ENCODE measurements around the gene DLG4.

Gene DLG4

DNA sequence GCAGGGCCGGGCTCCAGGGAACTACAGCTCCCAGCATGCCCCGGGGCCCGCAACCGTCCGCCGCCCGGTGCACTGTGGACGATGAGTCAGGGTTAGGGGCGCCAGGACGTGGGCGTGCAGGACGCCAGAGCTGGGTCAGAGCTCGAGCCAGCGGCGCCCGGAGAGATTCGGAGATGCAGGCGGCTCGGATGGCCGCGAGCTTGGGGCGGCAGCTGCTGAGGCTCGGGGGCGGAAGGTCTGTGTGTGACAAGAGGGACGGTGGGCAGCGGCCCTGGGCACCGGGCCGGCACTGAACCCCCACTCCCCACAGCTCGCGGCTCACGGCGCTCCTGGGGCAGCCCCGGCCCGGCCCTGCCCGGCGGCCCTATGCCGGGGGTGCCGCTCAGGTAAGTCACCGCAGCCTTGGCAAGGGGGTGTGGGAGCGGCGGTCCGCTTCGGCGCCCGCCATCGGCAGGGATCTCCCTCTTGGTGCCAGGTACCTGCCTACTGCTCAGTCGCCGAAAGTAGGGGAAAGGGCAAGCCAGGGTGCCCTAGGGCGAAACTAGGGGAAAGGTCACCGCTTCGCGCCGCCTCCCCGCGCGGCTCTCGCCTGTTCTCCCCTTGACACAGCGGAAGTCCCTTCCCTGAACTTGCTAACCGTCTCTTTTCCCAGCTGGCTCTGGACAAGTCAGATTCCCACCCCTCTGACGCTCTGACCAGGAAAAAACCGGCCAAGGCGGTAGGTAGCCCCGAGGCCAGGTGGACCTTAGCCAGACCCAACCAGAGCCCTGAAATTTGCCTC is at the start of gene DLG4, which contains the start of gene ACADVL:
DLG4 (minus strand) TSS at position 25 of the 781 bp plus-strand sequence.
ACADVL (plus strand) TSS at position 127 of the 781 bp plus-strand sequence; CDS start at position 174, 47 bp downstream.
- no peak for FAIRE-seq

DNA sequence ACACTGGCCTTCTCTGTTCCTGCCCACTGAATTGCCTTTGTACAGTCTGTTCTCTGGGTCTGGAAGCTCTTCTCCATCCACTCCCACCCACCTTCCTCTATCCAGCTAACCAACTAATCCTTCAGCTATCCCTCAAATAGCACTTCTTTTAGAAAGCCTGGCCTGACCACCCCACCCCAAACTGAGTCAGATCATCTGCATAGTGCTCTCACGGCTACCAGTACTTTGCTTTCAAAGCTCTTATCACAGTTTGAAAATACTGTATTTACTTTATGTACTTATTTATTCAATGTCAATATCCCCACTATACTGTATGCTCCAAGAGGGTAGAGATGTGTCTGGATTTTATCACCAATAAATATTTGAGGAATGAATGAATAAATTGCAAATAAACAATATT is 47.1 kb upstream of the DLG4 start:
- no peak for FAIRE-seq

DNA sequence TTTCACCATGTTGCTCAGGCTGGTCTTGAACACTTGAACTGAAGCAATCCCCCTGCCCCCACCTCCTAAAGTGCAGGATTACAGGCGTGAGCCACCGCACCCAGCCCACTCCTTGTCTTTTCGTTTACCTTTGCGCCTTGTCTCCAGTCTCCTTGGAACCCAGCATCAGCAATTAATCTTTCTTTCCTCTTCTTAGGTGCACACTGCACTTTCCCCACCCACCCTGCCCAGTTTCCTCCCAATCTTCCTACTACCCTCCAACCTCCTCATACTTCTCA is 44.1 kb upstream of the DLG4 start:
- FAIRE-seq, result no peak

DNA sequence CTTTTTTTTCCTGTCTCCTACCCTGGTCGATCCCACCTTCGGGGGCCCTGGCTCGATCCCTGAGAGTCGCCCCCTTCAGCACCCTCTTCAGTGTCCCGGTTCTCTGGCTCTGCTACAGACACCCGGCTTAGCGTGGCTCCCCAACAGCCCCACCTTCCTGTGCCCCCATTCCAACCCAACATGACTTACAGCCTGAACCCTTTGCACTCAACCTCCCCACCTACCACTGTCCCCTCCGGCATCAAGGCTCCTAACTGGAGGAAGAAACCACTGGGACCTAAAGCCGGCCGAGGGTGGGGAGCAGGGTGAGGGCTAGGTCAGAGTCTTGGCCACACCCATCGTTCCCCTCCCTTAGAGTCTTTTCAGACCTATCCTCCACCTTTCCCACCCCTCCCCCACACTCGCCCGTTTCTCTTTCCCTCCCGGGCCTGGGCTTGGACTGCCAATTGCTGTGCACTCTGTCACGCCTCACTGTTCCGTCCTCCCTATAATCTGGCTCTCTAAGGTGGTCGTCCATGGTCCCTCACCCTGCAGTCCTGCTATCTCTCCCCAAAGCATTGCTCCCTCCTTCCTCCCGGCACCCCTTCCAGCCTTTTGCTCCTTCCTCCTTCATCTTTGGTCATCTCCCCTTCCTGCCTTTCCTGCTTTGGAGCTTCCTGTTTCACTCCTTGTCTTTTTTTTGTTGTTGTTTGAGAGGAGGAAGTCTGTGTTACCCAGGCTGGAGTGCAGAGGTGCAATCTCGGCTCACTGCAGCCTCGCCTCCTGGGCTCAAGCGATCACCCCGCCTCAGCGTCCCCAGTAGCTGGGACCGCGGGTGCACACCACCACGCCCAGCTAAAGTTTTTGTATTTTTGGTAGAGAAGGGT is 43.5 kb upstream of the DLG4 start:
- no peak for FAIRE-seq

DNA sequence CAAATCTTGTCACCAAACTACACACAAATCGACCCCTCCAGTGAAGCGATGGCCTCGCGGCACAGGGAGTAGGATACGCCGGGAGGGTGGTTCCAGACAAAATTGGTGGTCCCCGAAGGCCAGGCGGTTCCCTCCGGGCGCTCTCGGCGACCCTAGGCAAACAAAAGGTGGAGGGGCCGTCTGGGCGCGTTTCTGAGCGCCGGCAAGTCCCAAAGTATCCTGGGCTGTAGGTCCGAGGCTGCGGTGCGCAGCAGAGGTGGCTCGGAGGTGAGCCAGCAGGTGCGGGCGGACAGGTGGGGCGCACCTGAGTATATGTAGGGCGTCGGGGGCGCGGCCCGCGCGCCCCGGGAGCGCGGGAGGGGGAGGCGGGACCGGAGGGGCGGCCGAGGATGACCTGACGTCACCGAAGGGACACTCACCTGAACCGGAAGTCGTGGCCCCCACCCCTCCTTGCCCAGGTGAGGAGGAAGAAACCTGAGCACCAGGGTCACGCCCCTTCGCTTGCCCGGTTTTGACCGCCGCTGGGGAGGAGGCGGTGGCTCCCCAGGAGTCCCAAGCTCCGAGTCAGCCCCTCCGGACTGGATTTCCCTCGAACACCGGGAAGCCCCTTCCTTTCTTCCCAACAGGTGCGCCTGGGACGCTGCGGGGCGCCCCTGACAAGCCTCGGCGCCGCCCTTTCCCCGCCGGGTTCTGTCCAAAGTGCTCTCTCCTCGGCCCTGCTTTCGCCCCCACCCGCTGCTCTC is 42.7 kb upstream of the DLG4 start, which contains the start of gene CLDN7:
CLDN7 (minus strand) TSS at position 287 of the 743 bp plus-strand sequence. CDS start 435 bp downstream, outside the sequence.
- no peak for FAIRE-seq

DNA sequence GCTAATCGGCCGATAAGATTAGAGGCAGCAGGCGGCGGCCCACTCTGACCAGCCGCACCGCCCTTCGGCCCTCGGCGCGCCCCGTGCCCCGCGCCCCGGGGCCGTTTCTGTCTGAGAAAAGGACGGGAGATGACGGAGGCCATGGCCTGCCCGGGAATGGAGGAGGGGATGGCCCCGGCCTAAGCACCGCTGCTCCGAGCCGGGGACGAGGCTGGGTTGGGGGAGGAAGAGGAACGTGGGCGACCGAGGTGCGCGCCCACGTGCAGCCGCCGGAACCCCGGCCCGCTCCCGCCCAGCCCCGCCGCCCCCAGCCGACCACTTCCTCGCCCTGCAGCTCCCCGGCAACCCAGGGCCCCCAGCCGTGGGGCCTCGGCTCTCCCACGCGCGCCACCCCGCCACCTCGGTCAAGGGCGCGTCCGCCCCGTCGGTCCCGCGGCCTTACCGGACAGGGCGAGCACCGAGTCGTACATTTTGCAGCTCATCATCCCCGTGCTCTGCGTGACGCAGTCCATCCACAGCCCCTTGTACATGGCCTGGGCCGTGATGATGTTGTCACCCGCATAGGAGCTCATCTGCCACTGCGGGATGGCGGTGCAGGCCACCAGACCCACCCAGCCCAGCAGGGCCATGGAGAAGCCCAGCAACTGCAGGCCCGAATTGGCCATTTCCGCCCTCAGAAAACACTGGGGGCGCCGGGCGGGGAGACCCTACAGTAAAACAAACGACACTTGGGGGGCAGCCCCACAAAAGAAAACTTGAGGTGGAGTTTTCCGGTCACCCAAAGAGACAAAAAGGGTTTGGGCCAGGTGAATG is 41.9 kb upstream of the DLG4 start:
- no peak for FAIRE-seq

DNA sequence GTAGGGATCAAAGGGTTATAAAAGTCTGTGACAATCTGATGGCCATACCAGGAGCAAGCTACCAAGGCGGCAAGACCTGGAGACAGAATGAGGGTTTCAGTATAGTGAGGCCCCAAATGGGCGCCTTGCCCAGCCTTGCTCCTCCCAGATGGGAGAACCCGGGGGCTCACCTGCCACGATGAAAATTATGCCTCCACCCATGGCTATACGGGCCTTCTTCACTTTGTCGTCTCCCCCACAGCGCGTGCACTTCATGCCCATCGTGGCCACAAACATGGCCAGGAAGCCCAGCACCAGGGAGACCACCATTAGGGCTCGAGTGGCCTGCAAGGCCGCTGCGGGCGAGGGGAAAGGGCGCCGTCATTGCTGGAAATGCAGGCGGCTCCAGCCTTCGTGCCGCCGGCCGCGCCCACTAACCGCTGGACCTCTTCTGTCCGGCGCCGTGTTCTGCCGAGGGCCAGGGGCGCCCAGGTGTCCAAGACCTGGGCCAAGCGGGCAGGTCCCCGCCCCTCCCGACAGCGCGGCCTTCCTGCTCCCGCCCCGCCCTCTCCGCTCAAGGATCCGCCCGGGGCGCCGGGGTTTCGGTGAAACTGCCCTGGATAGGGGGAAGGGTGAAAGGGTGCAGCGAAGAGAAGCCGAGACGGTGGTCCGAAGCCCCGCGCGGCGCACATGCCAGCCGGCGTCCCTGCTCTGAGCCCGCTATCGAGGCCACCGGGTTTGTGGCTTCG is 41.2 kb upstream of the DLG4 start:
- FAIRE-seq, result no peak

DNA sequence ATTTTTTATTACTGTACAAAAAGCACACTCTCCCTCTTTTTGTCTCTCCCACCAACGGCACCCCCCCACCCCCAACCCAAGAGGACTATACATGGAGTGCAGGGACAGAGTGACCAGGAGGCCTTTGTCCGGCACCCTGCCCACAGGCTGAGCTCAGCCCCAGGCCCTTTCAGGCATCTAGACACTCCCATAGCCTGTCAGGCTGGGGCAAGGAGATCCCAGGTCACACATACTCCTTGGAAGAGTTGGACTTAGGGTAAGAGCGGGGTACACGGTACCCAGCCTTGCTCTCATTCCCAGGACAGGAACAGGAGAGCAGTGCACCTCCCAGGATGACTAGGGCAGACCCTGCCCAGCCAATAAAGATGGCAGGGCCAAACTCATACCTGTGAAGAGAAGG is 40.5 kb upstream of the DLG4 start:
- FAIRE-seq, result no peak

DNA sequence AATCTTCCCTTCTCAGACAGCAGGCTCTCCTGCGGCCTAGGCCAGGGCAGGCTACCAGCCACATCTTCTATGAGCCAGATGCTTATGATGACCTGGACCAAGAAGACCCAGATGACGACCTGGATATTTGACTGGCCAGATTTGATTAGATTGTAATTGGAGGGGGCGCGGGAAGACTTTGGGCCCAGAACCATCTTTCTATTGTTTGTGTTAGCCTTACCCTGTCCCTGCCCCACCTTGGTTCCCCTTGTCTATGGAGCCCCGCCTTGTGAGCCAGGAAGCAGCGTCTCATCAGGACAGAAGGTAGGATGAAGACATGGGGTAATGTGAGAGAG is 39.9 kb upstream of the DLG4 start:
- FAIRE-seq, result no peak

DNA sequence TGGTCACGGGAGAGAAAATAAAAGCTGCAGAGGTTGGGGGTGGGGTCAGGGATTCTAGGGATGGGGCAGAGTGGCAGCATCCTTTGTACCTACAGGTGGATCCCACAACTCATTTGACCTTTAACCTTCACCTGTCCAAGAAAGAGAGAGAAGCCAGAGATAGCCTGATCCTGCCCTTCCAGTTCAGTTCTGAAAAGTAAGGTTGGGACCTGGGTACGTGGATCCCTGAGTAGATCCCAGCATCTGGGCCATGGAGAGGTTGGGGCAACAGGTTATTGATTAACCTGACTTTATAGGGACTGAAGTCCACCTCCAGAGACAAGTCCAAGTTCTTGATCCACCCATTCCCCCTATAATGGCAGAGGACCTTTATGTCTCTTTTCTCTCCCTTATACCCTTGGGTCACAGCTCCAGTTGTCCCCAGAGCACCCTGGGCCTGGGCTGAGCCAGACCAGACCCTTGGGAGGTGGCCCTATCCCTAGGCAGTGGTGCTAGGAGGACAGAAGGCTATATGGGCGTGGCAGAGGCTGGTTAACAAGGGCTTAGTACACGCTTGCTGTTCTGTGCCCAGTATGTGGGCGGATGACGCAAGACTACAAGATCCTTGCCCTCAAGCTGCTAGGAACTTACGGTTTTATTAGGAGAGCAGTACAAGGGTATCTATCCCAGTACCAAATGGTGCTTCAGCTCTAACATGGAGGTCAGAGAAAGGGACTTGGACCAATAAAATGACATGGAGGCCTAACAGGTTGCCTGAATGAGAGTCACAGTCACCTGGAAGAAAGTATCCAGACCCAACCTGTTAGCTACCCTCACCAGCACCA is 39.3 kb upstream of the DLG4 start:
- FAIRE-seq, result no peak

DNA sequence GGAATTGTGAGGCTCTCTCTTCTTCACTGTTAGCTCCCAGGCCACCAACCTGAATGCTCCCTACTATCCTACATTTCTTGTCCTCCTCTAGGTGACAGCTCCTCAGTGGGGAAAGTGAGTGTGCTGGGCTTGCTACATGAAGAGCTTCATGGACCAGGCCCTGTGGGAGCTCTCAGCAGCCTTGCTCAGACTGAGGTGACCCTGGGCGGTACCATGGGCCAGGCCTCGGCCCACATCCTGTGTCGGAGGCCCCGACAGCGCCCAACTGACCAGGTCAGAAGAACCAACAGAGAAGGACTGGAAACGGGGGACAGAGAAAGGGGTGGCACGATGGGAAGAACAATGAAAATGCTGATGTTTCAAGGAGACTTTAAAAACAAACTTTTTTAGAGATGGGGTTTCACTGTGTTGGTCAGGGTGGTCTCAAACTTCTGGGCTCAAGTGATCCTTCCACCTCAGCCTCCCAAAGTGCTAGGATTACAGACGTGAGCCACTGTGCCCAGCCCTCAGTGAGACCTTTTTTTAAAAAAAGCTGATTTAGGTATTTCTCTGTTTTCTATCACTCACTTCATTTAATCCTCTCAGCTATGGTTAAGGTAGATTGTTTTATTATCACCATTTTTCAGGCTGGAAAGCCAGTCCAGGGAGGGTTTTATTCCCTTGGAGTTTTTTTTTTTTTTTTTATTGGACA is 37.3 kb upstream of the DLG4 start:
- no peak for FAIRE-seq

DNA sequence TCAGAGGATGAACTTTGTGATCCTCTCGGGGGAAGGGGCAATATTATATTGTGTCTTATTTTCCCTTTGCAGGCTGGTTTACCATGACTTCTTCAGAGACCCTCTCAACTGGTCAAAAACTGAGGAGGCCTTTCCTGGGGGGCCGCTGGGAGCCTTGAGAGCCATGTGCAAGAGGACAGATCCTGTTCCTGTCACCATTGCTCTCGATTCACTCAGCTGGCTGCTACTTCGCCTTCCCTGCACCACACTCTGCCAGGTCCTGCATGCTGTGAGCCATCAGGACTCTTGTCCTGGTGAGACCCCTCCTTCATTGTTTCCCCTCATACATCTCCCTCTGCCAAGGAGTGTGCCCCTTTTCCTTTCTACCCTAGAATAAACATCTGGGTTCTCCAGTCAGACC is 34.9 kb upstream of the DLG4 start:
- FAIRE-seq, result no peak

DNA sequence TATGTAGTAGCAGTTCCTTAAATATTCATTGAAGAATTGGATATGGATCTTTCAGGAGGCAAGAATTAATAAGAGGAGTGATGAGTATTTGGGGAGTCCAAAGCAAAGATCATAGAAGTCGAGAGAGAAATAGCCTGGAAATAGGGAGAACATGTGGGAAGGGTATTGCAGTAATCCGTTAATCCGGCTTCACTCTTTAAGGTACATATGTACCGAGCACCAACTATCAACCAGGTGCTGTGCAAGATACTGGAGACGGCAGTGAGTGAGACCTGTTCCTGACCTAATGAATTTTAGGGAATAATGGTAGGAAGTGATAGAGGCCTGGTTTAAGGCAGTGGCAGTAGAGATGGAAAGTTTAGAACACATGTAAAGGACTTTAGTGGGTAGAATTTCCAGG is 33.4 kb upstream of the DLG4 start:
- FAIRE-seq, result no peak

DNA sequence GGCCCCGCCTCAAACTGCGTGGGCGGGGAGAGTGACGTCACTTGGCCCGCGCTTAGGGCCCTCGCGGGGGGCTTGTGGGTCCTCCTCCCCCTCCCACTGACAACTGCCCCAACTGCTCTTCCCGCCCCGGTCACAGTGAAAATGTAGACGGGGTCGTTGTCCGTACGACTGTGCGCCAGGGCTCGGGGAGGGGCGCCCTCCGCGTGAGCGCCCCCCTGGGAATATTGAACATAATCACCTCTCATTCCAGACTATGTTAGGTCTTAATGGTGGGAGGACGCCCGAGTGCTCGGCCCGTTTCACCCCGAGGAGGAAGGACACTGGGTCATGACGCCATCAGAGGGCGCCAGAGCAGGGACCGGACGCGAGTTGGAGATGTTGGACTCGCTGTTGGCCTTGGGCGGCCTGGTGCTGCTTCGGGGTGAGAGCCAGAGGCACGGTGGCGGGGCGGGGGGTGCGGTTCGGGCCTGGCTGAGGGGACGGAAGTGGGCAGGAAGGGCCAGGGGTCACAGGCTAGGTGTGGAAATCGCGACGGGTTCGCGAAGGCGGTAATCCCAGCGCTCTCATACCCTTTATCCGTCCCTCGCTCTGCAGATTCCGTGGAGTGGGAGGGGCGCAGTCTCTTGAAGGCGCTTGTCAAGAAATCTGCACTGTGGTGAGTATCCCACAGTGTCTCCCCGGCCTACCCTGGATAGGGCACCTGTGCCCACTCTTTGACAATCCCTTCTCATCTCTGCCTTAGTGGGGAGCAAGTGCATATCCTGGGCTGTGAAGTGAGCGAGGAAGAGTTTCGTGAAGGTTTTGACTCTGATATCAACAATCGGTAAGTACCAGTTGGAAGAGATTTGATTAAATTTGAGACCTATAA is 32.8 kb upstream of the DLG4 start, which contains the start of gene ELP5:
ELP5 (plus strand) TSS at position 40 of the 868 bp plus-strand sequence; CDS start at position 376, 336 bp downstream.
- no peak for FAIRE-seq

DNA sequence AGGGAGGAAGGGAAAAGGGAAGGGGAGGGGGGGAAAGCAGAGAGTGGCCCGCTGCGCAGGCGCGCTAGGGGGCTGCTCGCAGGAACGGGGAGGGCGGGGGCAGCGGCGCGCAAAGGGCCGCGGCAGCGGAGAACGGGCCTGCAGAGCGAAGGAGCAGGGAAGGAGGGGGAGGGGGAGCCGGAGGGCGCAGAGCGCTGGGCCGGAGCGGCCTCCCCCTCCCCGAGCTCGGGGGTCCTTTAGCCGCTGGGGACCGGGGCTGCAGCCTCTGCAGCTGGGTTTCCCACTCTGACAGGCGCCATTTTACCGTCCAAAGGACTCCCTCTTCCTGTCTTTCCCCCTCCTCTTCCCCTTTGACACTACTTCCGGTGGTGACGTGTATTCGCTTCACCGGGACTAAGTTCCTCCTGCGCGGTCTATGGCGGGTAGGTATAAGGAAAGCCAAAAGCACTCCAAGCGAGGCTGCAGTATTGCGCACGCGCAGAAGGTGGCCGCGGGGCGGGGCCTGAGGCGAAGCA is 32.1 kb upstream of the DLG4 start, which contains the start of gene CTDNEP1:
CTDNEP1 (minus strand) TSS at position 74 of the 515 bp plus-strand sequence. CDS start 438 bp downstream, outside the sequence.
- FAIRE-seq, result peak; percentile 95

DNA sequence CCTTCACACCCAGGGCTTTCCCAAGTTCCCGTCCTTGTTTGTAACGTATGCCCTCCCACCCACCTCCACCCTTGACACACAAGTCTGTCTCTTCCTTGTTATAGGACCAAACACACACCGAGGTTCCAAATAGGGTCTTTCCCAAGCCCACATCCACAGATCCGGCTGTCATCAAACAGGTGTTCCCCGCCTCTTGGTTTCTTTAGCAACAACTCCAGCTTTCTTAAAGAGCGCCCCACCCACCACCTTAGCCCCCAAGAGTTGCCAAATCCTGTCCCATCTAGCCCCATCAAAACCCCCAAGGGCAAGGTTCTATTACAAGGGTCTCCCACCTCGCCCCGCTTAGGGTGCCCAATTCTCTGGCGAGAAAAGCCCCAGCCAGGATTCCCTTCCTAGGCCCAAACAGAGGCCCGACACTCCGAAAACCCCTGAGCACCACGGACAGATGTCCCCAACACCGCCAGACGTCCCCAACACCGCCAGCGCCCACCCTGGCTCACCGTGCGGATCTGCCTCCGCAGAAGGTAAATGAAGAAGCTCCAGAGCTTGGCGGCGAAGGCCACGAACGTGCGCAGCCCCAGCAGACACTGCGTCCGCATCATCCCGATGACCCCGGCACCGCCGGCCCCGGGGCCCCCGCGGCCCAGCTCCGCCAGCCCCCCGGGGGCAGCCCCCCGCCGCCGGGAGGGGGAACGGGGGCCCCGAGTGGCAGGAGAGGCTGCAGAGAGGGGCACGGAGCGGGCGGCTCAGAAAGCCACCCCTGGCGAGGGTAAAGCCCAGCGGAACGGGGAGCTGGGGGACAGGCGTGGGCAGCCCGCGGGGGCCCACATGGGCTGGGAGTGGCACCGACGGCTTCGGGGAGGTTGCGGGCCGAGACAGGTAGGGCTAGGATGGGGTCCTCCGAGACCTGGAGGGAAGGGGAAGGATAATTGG is 31.3 kb upstream of the DLG4 start:
- FAIRE-seq, result no peak

DNA sequence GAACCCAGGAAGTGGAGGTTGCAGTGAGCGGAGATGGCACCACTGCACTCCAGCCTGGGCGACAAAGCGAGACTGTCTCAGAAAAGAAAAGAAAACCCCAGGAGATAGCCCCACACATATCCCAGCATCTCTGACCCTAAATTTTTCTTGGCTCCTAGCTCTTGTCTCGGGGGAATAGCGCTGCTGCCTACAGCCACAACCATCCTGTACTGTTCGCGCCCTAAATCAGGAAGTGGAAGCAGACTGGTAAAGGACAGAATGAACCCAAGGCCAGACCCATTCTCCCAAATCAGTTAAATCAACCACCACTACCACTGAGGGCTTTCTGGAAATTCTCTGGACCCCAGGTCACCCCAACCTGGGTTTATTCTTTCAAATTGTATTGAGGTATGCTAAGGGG is 30.2 kb upstream of the DLG4 start:
- no peak for FAIRE-seq

DNA sequence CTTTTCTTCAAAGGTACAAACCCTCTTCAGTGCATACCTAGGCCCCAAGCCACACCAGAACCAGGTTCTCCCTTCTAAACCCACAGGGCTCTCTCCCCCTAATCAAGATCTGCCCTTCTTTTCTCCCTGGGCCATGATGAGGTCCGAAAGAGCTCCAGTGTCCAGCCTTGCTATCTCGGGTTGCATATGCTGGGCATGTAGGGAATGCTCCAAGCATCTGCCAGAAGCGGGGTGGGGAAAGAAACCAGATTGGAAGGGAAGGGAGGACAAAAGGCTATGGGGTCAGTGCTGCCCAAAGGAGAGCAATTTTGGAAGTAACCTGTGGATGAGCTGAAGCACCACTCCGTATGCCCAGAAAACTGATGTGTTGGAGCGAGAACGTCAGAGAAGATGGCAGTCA is 29.6 kb upstream of the DLG4 start:
- no peak for FAIRE-seq
